NB4 (cell line): ENCODE data around the gene ZSWIM6.

ENCODE experiments used
- DNase-seq: peaks from one replicate; pipeline ENCODE4 v3.0.0; 2010; ENCODE audit warnings: low read depth
- H3K4me3 ChIP-seq: one replicate; pipeline ENCODE4 v1.5.1; 2011; ENCODE audit warnings: mild to moderate bottlenecking, low read depth, low read length, moderate library complexity
- CTCF ChIP-seq: IDR thresholded peaks from one replicate; pipeline ENCODE4 v1.5.1; 2012; ENCODE audit warnings: low read depth, low read length
- MAX ChIP-seq: IDR thresholded peaks from 2 replicates; pipeline ENCODE4 v1.6.1; 2011; ENCODE audit warnings: low read depth, low read length
- MYC ChIP-seq: IDR thresholded peaks from 2 replicates; pipeline ENCODE4 v1.6.1; 2011; ENCODE audit warnings: low read depth, low read length
- POLR2A ChIP-seq: IDR thresholded peaks from 2 replicates; pipeline ENCODE4 v1.6.1; 2011; ENCODE audit warnings: mild to moderate bottlenecking; ENCODE audit not compliant: insufficient read length; ENCODE audit errors: extremely low read depth

Gene ZSWIM6

GRCh38 chr5:61350535-61350934 is 18.5 kb downstream of the ZSWIM6 start:
- TF ChIP-seq MAX, result no peak
- TF ChIP-seq CTCF, result no peak
- TF ChIP-seq MYC, result no peak
- TF ChIP-seq POLR2A, result no peak
- no peak overlapping the region for H3K4me3 ChIP-seq
- DNase-seq, result no peak

DNA sequence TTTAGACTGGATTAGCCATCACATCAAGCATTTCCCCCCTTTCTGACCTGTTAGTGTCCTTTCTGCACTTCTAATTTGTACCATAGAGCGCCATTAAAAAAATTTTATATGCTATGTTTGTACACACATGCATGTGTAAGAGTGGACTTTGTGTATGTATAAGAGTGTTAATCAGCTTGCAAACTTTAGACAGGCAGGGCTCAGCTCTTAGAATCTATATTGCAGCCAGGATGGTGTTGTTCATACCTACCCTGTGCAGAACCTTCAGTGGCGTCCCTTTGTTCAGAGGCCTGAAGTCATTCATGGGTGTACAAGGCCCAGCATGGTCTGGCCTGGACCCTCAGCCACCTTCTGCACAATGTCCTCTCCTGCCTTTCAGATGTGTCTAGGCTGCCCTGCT is 19.7 kb downstream of the ZSWIM6 start:
- TF ChIP-seq MAX (no peak), MYC (no peak), POLR2A (no peak), CTCF (no peak)
- no peak overlapping the region for H3K4me3 ChIP-seq
- DNase-seq, result no peak

GRCh38 chr5:61352180-61352579 is 20.1 kb downstream of the ZSWIM6 start:
- TF ChIP-seq POLR2A, result no peak
- no peak for TF ChIP-seq CTCF
- TF ChIP-seq MAX, result no peak
- TF ChIP-seq MYC, result no peak
- DNase-seq, result no peak
- H3K4me3 ChIP-seq, result no peak overlapping the region

- DNase-seq, result no peak
- no peak overlapping the region for H3K4me3 ChIP-seq
- no peak for TF ChIP-seq MYC
- no peak for TF ChIP-seq MAX
- TF ChIP-seq CTCF, result no peak
- no peak for TF ChIP-seq POLR2A
These were observed 20.6 kb downstream of the ZSWIM6 start for GRCh38 chr5:61352612-61353156.

- H3K4me3 ChIP-seq, result no peak overlapping the region
- DNase-seq, result no peak
- no peak for TF ChIP-seq POLR2A
- TF ChIP-seq MAX, result no peak
- TF ChIP-seq CTCF, result no peak
- TF ChIP-seq MYC, result no peak
These were observed 21.2 kb downstream of the ZSWIM6 start for GRCh38 chr5:61353293-61353692.

- no peak for DNase-seq
- no peak for TF ChIP-seq MYC
- TF ChIP-seq POLR2A, result no peak
- no peak for TF ChIP-seq CTCF
- no peak for TF ChIP-seq MAX
- H3K4me3 ChIP-seq, result no peak overlapping the region
These were observed 22.1 kb downstream of the ZSWIM6 start for GRCh38 chr5:61354199-61354598.
